Fibroblast of the aortic adventitia (primary cell): ENCODE measurements around the gene PPARG. TPM values are rescaled to one million over a fixed set of nuclear protein-coding genes. Genes with fewer than 3 reads are reported as not detected.
"Not testable (repeated sequence)": the region's sequence is repeated elsewhere in the genome, so short reads cannot be mapped to it uniquely, and the experiment has no call there.

Source experiments
- DNase-seq: peaks from one replicate; pipeline ENCODE4 v3.0.0-alpha.2; 2010; ENCODE audit warnings: low read depth
- H3K4me3 ChIP-seq: 2 replicates; pipeline ENCODE4 v1.5.1; 2011; ENCODE audit warnings: low read depth, mild to moderate bottlenecking, control low read depth, low read length, moderate library complexity
- small RNA-seq: library from RNA; depleted of rRNA; stranded (forward); fragments of <200 nt; gene quantifications from one replicate; pipeline ENCODE3, GENCODE V24; 2012
- total RNA-seq: library from RNA; depleted of rRNA; stranded (reverse); fragments of >200 nt; gene quantifications from 2 replicates; pipeline ENCODE4 v1.2.3, GENCODE V29; 2012; ENCODE audit warnings: low replicate concordance
- TF ChIP-seq, protein P1 (sequence below): IDR thresholded peaks from 2 replicates; pipeline ENCODE4 v1.5.1; 2011; ENCODE audit warnings: mild to moderate bottlenecking, low read length, control low read depth, inconsistent platforms; ENCODE audit not compliant: insufficient read depth

Gene PPARG
- total RNA-seq, 1 donor, result 39.4 TPM

GRCh38 chr3:12477256-12477655 lies 188.4 kb downstream of the PPARG start:
- TF ChIP-seq, protein P1, sequence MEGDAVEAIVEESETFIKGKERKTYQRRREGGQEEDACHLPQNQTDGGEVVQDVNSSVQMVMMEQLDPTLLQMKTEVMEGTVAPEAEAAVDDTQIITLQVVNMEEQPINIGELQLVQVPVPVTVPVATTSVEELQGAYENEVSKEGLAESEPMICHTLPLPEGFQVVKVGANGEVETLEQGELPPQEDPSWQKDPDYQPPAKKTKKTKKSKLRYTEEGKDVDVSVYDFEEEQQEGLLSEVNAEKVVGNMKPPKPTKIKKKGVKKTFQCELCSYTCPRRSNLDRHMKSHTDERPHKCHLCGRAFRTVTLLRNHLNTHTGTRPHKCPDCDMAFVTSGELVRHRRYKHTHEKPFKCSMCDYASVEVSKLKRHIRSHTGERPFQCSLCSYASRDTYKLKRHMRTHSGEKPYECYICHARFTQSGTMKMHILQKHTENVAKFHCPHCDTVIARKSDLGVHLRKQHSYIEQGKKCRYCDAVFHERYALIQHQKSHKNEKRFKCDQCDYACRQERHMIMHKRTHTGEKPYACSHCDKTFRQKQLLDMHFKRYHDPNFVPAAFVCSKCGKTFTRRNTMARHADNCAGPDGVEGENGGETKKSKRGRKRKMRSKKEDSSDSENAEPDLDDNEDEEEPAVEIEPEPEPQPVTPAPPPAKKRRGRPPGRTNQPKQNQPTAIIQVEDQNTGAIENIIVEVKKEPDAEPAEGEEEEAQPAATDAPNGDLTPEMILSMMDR, result no peak
- no peak overlapping the region for H3K4me3 ChIP-seq
- DNase-seq, result no peak

GRCh38 chr3:12478326-12478725 lies 189.5 kb downstream of the PPARG start:
- TF ChIP-seq, protein P1, result no peak
- DNase-seq, result no peak
- no peak overlapping the region for H3K4me3 ChIP-seq

GRCh38 chr3:12479198-12479597 lies 190.3 kb downstream of the PPARG start:
- not testable (repeated sequence) for H3K4me3 ChIP-seq

DNA sequence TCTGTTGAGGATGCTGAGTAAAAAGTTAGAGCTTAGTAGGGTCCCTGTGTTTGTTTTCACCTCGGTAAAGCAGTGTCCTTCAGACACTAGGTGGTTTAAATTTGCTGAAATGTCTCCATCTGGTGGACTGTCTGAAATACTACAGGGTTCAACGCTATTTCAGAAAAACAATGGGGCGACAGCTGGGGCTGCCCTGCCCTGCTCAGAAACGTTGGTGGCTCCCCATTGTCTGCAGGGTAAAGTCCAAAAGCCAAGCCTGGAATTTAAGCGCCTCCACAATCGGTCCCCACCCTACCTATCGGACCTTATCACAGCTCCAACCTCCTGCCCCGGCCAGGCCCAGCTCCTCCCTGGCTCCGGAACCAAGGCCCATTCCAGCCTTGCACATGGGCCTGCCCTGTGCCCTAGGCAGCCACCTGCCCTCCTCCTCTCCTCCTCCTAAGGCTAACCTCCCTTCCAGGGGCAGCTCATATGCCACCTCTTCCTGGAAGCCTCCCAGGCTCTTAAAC lies 191.1 kb downstream of the PPARG start:
- peak; percentile 70 for DNase-seq
- TF ChIP-seq, protein P1, result peak; percentile 65
- H3K4me3 ChIP-seq, result no peak overlapping the region

More at GRCh38 chr3:12479198-12479597, 190.3 kb downstream of the PPARG start:
- DNase-seq, result not testable (repeated sequence)

GRCh38 chr3:12483410-12483809 lies 194.5 kb downstream of the PPARG start:
- DNase-seq, result peak; percentile 21
- TF ChIP-seq, protein P1, result no peak
- H3K4me3 ChIP-seq, result no peak overlapping the region

DNA sequence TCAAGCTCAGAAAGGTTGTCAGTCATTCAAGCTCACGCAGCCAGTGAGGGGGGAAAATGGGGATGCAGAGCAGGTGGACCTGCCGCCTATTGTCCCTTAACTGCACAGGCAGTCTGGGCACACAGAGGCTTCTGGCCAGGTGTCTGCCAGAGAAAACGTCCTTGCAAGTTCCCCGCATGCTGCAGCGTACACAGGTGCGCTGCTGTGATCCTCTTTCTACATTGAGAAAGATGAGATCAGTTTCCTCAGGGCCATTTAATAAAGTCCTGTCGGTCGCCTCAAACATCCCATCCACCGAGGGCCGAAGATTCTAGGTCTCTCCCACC lies 195.0 kb downstream of the PPARG start:
- TF ChIP-seq, protein P1, result no peak
- peak overlapping the region; percentile 72 for H3K4me3 ChIP-seq
- DNase-seq, result no peak

Small RNA genes lying within 50 kb of the gene (small RNA-seq; reads per million reads assigned to genes)
- not detected for gene AC091492.1

Other genes with a start within 250 kb of the PPARG start
- 4.3 and 12.3 TPM in 2 replicates for gene TIMP4, start 130.2 kb upstream of the PPARG start, total RNA-seq
- gene TSEN2, start 195.4 kb downstream of the PPARG start, total RNA-seq, result 8.4 and 17.7 TPM in 2 replicates